Right atrium auricular region (tissue), 2 donors: ENCODE results near the gene MAFG. TPM values are rescaled to one million over a fixed set of nuclear protein-coding genes. Genes with fewer than 3 reads are reported as not detected.

Experiments used
- DNase-seq: peaks from one replicate; pipeline ENCODE4 v3.0.0-alpha.2; 2019; ENCODE audit warnings: low spot score
- H3K27ac ChIP-seq, 2 donors: fragments of 200-600 bp; sonication (generic); 1 replicate in 1 of 2; 2 replicates in 1 of 2; pipeline ENCODE4 v1.5.1; 2016 to 2019
- H3K27me3 ChIP-seq, 2 donors: fragments of 200-600 bp; sonication (generic); one replicate each; pipeline versions ENCODE4 v1.5.1 to v1.6.0; 2017 to 2019
- H3K36me3 ChIP-seq: fragments of 200-600 bp; sonication (generic); one replicate; pipeline ENCODE4 v1.5.1; 2016
- H3K4me1 ChIP-seq, 2 donors: fragments of 200-600 bp; sonication (generic); one replicate each; pipeline versions ENCODE4 v1.5.1 to v1.6.0; 2017 to 2019
- H3K4me3 ChIP-seq, 2 donors: fragments of 200-600 bp; sonication (generic); 1 replicate in 1 of 2; 2 replicates in 1 of 2; pipeline ENCODE4 v1.5.1; 2017 to 2019; ENCODE audit warnings: mild to moderate bottlenecking in 1 of 2, moderate library complexity in 1 of 2
- H3K9me3 ChIP-seq, 2 donors: fragments of 200-600 bp; sonication (generic); one replicate each; pipeline ENCODE4 v1.5.1; 2019
- total RNA-seq, 2 donors: library from RNA; depleted of rRNA; stranded (reverse); fragments of >200 nt; gene quantifications; one replicate each; pipeline ENCODE4 v1.1.0, GENCODE V29; 2016
- TF ChIP-seq, protein P1 (sequence below), 2 donors: fragments of 200-600 bp; sonication (generic); IDR thresholded peaks; one replicate each; pipeline ENCODE4 v1.5.1; 2019; ENCODE audit warnings: antibody characterized with exemption in 2 of 2

Gene MAFG
- total RNA-seq, 2 donors from 2014 or later: 21.8 to 26.5 TPM

DNA sequence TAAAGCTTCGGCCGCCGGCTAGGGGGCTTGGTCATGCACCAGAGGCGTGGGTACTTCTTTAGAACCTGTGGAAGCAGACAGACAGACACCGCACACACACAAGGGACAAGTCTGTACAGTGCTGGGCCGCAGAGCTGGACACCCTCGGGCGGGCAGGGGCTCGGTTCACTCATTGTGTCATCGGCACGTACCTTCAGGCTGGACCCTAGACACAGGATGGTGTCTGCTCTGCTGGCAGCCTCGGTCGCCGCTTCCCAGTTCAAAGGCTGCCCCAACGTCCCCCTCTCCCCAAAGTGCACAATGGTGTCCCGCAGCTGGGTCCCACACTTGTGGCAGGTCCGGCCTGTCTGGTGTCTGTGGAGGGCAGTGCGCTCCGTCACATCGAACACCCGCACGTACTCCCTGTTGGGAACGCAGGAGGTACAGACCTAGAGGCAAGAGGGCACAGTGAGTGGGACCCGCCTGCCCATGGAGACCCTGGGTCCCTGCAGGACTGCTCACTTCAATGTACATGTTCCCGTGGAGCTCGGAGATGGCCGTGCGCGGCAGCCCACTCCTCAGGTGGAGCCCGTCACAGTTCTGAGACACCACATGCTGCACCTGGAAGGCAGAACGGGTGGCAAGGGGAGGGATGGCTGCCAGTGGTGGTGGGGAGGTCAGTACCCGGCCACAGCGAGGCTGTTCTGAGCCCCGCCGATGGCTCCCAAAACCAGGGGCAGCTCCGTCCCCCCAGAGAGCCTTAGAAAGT, 13.3 kb downstream of the MAFG start:
- Histone ChIP-seq H3K9me3 (no peaks in the 10 kb centered on the region), H3K4me1 (peaks cover 0 to 40% of the 10 kb centered on the region in 2 donors), H3K27ac (no peak overlapping the region), H3K36me3 (peaks cover 27% of the 10 kb centered on the region), H3K27me3 (no peaks in the 10 kb centered on the region), H3K4me3 (no peak overlapping the region)
- TF ChIP-seq, protein P1, sequence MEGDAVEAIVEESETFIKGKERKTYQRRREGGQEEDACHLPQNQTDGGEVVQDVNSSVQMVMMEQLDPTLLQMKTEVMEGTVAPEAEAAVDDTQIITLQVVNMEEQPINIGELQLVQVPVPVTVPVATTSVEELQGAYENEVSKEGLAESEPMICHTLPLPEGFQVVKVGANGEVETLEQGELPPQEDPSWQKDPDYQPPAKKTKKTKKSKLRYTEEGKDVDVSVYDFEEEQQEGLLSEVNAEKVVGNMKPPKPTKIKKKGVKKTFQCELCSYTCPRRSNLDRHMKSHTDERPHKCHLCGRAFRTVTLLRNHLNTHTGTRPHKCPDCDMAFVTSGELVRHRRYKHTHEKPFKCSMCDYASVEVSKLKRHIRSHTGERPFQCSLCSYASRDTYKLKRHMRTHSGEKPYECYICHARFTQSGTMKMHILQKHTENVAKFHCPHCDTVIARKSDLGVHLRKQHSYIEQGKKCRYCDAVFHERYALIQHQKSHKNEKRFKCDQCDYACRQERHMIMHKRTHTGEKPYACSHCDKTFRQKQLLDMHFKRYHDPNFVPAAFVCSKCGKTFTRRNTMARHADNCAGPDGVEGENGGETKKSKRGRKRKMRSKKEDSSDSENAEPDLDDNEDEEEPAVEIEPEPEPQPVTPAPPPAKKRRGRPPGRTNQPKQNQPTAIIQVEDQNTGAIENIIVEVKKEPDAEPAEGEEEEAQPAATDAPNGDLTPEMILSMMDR (IDR thresholded peaks at IDR 0.05): no peak
- no peak for DNase-seq

DNA sequence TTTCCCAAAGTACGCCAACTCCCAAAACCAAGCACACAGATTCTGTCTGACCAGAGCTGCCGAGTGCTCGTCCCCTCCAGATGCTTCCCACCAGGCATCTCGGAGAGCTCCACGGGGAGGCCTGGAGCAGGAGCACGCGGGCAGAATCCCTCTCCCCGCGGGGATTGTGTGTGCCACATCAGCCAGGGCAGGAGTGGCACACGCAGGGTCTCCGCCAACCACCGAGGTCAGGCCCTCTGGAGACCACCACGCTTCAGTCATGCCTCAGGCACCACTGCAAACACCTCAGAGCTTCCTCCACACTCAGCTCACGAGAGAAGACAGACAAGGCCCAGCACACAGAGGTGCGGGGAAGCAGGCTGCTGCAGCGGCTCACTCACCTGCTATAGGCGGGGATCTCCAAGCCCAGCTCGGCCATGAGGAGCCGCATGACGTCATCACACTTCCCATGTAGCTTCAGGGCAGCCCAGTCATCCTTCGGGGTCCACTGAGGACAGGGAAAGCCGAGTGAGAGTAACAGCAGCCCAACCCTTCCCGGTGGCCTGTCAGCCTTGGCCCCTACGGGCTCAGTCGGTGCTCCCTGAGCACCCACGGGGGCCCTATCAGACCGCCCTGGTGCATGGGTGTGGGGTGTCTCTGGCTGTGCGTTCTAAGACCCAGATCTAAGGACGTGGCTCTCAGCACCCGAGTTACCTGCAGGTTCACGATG, 14.0 kb downstream of the MAFG start:
- H3K4me3 ChIP-seq: no peak overlapping the region
- H3K9me3 ChIP-seq: no peaks in the 10 kb centered on the region
- TF ChIP-seq, protein P1 (IDR thresholded peaks at IDR 0.05): no peak
- H3K27me3 ChIP-seq: no peaks in the 10 kb centered on the region
- DNase-seq: no peak
- H3K27ac ChIP-seq: no peak overlapping the region
- H3K4me1 ChIP-seq: peaks cover 0 to 33% of the 10 kb centered on the region in 2 donors
- H3K36me3 ChIP-seq: peaks cover 27% of the 10 kb centered on the region

DNA sequence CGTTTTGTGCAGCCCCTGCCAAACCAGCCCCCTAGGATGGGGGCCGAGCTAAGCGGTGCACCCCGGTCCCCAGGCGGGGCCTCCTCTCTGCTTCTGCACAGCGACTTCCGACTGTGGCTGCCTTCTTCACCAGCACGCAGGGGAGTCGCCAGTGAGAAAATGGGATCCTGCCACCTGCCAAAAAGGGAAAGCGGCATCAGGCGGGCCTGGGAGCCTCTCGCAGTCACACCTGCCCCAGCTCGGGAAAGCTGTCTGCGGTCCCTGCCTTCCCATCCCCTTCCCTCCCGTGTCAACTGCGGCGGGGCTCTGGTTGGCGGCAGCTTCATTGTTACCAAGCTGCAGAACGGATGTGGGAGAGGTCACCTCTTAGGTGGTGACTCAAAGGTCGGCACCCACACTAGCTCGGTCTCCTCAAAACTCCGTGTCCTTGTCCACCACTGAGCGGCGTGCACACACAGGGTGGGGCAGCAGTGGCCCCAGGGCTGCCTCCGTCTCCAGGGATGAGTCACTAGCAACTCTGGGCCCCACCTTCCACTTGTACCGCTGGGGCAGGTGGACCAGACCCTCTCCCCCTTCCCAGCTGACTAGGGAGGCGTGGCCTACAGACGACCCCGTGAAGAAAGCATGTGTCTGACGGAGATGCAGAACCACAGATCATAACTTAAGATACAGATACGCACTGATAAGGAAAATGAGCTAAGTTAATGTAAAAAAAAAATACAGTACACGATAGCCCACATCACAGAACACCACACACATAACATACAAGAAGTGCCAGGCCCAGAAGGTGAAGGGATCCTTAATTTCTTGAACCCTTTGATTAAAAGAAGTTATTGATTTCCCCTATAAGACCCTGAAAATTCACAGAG, 14.9 kb downstream of the MAFG start:
- Histone ChIP-seq H3K36me3 (peaks cover 27% of the 10 kb centered on the region), H3K4me1 (peaks cover 0 to 28% of the 10 kb centered on the region in 2 donors), H3K27ac (no peak overlapping the region), H3K27me3 (no peaks in the 10 kb centered on the region), H3K9me3 (no peaks in the 10 kb centered on the region), H3K4me3 (no peak overlapping the region)
- no peak for DNase-seq
- TF ChIP-seq, protein P1 (IDR thresholded peaks at IDR 0.05): no peak

DNA sequence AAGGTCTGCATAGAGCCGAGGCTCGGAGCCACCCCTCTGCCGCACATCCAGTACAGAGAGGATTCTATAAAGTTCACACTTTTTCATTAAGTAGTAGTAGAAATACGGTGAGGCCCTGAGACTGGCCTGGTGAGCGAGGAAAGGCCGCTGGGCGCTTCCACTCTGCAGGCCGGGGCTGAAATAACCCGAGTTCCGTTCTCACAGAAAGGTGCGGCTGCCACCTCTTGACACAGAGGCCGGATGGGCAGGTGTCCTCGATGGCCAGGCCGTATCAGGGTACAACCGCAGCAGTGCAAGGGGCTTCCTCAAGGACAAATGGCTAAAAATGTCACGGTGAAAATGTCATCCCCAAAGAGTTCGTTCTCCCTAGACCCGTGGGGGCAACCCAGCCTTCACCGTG, 15.6 kb downstream of the MAFG start:
- Histone ChIP-seq H3K9me3 (no peaks in the 10 kb centered on the region), H3K4me3 (peak overlapping the region in 1 of 2 donors; percentile 26), H3K27ac (peak overlapping the region in 1 of 2 donors; percentile 65), H3K27me3 (no peaks in the 10 kb centered on the region), H3K4me1 (peaks cover 0 to 22% of the 10 kb centered on the region in 2 donors), H3K36me3 (peaks cover 27% of the 10 kb centered on the region)
- DNase-seq: no peak
- TF ChIP-seq, protein P1 (IDR thresholded peaks at IDR 0.05): no peak

DNA sequence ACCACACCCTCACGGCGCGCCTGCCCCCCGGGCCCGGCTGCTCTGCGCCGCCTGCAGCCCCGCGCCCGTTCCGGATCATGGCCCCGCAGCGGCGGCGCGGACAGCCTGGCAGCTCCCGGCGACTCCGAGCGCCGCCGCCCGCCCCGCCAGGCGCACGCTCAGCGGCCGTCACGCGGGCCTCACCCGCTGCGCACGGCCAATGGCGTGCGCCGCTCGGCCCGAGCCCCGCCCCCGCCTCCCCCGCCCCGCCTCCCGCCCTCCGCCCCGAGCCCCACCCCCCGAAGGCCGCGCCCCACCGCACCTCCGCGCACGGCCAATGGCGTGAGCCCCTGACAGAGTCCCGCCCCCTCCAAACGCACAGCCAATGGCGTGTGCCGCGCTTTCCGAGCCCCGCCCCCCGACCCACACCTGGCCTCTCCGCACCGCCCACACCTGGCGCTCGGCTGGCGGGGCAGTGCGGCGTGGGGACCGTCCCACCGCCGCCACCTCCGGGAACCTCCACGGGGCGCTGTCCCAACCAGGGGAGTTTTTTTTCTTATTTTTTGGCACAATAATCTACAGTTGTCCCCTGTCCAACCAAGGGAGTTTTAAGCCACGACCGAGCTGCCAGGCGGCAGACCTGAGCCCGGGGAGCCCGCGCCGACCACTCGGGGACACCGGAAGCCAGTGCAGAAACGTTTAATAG, 16.1 kb downstream of the MAFG start, which contains the start of gene PCYT2:
Gene PCYT2 (minus strand): TSS at position 123 of the 685 bp plus-strand sequence. CDS start 44 bp downstream, at position 79.
- DNase-seq: peak; percentile 88
- H3K36me3 ChIP-seq: peaks cover 27% of the 10 kb centered on the region
- H3K27ac ChIP-seq: peak within 1 kb of the TSS; percentile 58 to 65

More for the DNA sequence above, 16.1 kb downstream of the MAFG start, which contains the start of gene PCYT2:
- no peaks in the 10 kb centered on the region for H3K27me3 ChIP-seq
- peaks cover 0 to 17% of the 10 kb centered on the region in 2 donors for H3K4me1 ChIP-seq
- no peaks in the 10 kb centered on the region for H3K9me3 ChIP-seq
- TF ChIP-seq, protein P1 (IDR thresholded peaks at IDR 0.05): no peak
- H3K4me3 ChIP-seq: peak within 1 kb of the TSS; percentile 66 to 79
